Endothelial cell of umbilical vein (primary cell): ENCODE results near the gene UBA6.

Experiments
- CTCF ChIP-seq, 2 donors: IDR thresholded peaks; 1 replicate in 1 of 2; 2 replicates in 1 of 2; pipeline ENCODE4 v1.5.1; 2011; ENCODE audit warnings: low read length in 2 of 2, mild to moderate bottlenecking in 2 of 2, moderate library complexity in 2 of 2, control low read depth in 1 of 2, inconsistent platforms in 1 of 2, low read depth in 1 of 2; ENCODE audit not compliant: insufficient read depth in 1 of 2; ENCODE audit errors: extremely low read depth in 1 of 2
- JUN ChIP-seq: IDR thresholded peaks from 2 replicates; pipeline ENCODE4 v1.6.1; 2011; ENCODE audit warnings: borderline replicate concordance, low read depth; ENCODE audit not compliant: insufficient read length, insufficient read depth
- MAX ChIP-seq: IDR thresholded peaks from 2 replicates; pipeline ENCODE4 v1.6.1; 2011; ENCODE audit not compliant: insufficient read depth, insufficient read length
- POLR2A ChIP-seq: IDR thresholded peaks from 2 replicates; pipeline ENCODE4 v1.6.1; 2012; ENCODE audit warnings: low read depth, mild to moderate bottlenecking, control low read depth, low read length

- TF ChIP-seq JUN (no peak), CTCF (IDR thresholded peaks at IDR 0.05; ENCODE audit: extremely low read depth in 1 of 2, insufficient read depth in 1 of 2, low read depth in 1 of 2, low read length in 2 of 2) (no peak), POLR2A (no peak), MAX (no peak)
Measured at GRCh38 chr4:67680581-67681222, 20.3 kb downstream of the UBA6 start.
